Natural killer cell (primary cell): ENCODE measurements around the gene AGBL2. TPM values are rescaled to one million over a fixed set of nuclear protein-coding genes. Genes with fewer than 3 reads are reported as not detected.
"Not testable (repeated sequence)": the region's sequence is repeated elsewhere in the genome, so short reads cannot be mapped to it uniquely, and the experiment has no call there.

Experiments used
- ATAC-seq, 3 donors: fragments of 150-1000 bp in 2 of 3; fragments of 200-7000 bp in 1 of 3; cut with Tn5 transposase; 1 replicate in 1 of 3; 2 replicates in 2 of 3; pipeline ENCODE4 v1.10.0; 2021; ENCODE audit warnings: mild to moderate bottlenecking in 2 of 3, moderate library complexity in 2 of 3
- DNase-seq, 2 donors: peaks; one replicate each; pipeline versions ENCODE4 v3.0.0 to v3.0.0-alpha.2; 2013 to 2021; ENCODE audit warnings: mixed read lengths in 1 of 2
- H3K27ac ChIP-seq: one replicate; pipeline ENCODE4 v1.5.1; 2013; ENCODE audit warnings: mild to moderate bottlenecking, low read length
- H3K27me3 ChIP-seq: one replicate; pipeline ENCODE4 v1.6.1; 2013; ENCODE audit warnings: low read length; ENCODE audit not compliant: control insufficient read depth, insufficient read depth
- H3K36me3 ChIP-seq: one replicate; pipeline ENCODE4 v1.6.1; 2013; ENCODE audit warnings: low read length; ENCODE audit not compliant: control insufficient read depth, insufficient read depth
- H3K4me1 ChIP-seq: one replicate; pipeline ENCODE4 v1.6.1; 2013; ENCODE audit warnings: low read length; ENCODE audit not compliant: control insufficient read depth, insufficient read depth
- H3K4me3 ChIP-seq: one replicate; pipeline ENCODE4 v1.5.1; 2013; ENCODE audit warnings: low read length
- H3K9me3 ChIP-seq: one replicate; pipeline ENCODE4 v1.6.1; 2013; ENCODE audit warnings: low read length; ENCODE audit not compliant: control insufficient read depth, insufficient read depth
- H3K27ac Mint-ChIP-seq, 2 donors: one replicate each; pipeline ENCODE4 v1.8.0; 2022; ENCODE audit warnings: mild to moderate bottlenecking in 2 of 2, mixed read lengths in 2 of 2, moderate library complexity in 1 of 2
- H3K27me3 Mint-ChIP-seq, 2 donors: one replicate each; pipeline ENCODE4 v1.8.0; 2022; ENCODE audit warnings: low read depth in 2 of 2, mixed read lengths in 2 of 2
- H3K36me3 Mint-ChIP-seq: one replicate; pipeline ENCODE4 v1.8.0; 2022; ENCODE audit warnings: mixed read lengths
- H3K4me1 Mint-ChIP-seq, 2 donors: one replicate each; pipeline ENCODE4 v1.8.0; 2022; ENCODE audit warnings: mixed read lengths in 2 of 2
- H3K4me3 Mint-ChIP-seq: one replicate; pipeline ENCODE4 v1.8.0; 2022; ENCODE audit warnings: mild to moderate bottlenecking, moderate library complexity, mixed read lengths
- H3K9me3 Mint-ChIP-seq, 2 donors: one replicate each; pipeline ENCODE4 v1.8.0; 2022; ENCODE audit warnings: mixed read lengths in 2 of 2
- CTCF ChIP-seq: fragments of 200-600 bp; IDR thresholded peaks from one replicate; pipeline ENCODE4 v1.8.0; 2022; ENCODE audit warnings: antibody characterized with exemption
- WGBS: methylation state at CpG from one replicate; pipeline ENCODE4 v1.1.7; 2013; ENCODE audit warnings: missing lambda C conversion rate; ENCODE audit not compliant: insufficient coverage; 5-methylcytosine and 5-hydroxymethylcytosine counted together
- intact Hi-C: fragments of 100-400 bp; cut with micrococcal nuclease; formaldehyde crosslinking; loops from one replicate; pipeline ENCODE4 v1.14.2; 2022
- total RNA-seq, 4 donors: library from RNA; stranded (reverse); fragments of 120-200 nt in 1 of 4; gene quantifications; one replicate each; pipeline versions ENCODE4 v1.2.3 to v1.2.4, GENCODE V29; 2013 to 2022

AGBL2 gene
- total RNA-seq, 3 donors from 2014 or later (not counting 1 experiment from before 2014, with no cell fraction given), result 6.1 to 8.5 (median 8.2) TPM

GRCh38 chr11:47711225-47711624 lies 3.9 kb downstream of the AGBL2 start:
- H3K36me3 ChIP-seq, result no peaks in the 10 kb centered on the region
- no peak overlapping the region for H3K27ac ChIP-seq
- Mint-ChIP-seq H3K27me3 (no peaks in the 10 kb centered on the region), H3K27ac (no peak overlapping the region), H3K9me3 (no peaks in the 10 kb centered on the region), H3K4me1 (peaks cover 17 to 20% of the 10 kb centered on the region in 2 donors), H3K36me3 (no peaks in the 10 kb centered on the region), H3K4me3 (no peak overlapping the region)
- H3K4me1 ChIP-seq, result peaks cover 12% of the 10 kb centered on the region
- H3K4me3 ChIP-seq, result no peak overlapping the region
- no peak for TF ChIP-seq CTCF
- DNase-seq (no peak), ATAC-seq (no peak)
- H3K27me3 ChIP-seq, result no peaks in the 10 kb centered on the region
- no peaks in the 10 kb centered on the region for H3K9me3 ChIP-seq
- intact Hi-C loops, result no loop called here
- WGBS, result 92% methylated on average over 5 of the region's 5 CpGs

- H3K4me3 ChIP-seq, DNase-seq, H3K36me3 Mint-ChIP-seq, H3K27me3 Mint-ChIP-seq, H3K4me3 Mint-ChIP-seq, H3K9me3 Mint-ChIP-seq, H3K4me1 ChIP-seq, H3K36me3 ChIP-seq, intact Hi-C loops, H3K27me3 ChIP-seq, H3K27ac Mint-ChIP-seq, H3K4me1 Mint-ChIP-seq, H3K27ac ChIP-seq, ATAC-seq, H3K9me3 ChIP-seq: not testable (repeated sequence)
- WGBS, result 97% methylated on average over 3 of the region's 5 CpGs
These were observed 7.8 kb downstream of the AGBL2 start for GRCh38 chr11:47707275-47707786.

GRCh38 chr11:47705721-47706120 lies 9.4 kb downstream of the AGBL2 start:
- Histone ChIP-seq H3K27ac (no peak overlapping the region), H3K9me3 (no peaks in the 10 kb centered on the region), H3K27me3 (no peaks in the 10 kb centered on the region), H3K36me3 (no peaks in the 10 kb centered on the region), H3K4me1 (no peaks in the 10 kb centered on the region), H3K4me3 (no peak overlapping the region)
- Mint-ChIP-seq H3K9me3 (no peaks in the 10 kb centered on the region), H3K4me1 (no peaks in the 10 kb centered on the region), H3K36me3 (no peaks in the 10 kb centered on the region), H3K27me3 (no peaks in the 10 kb centered on the region), H3K27ac (no peak overlapping the region), H3K4me3 (no peak overlapping the region)
- no CpG with 5 or more reads among the region's 1 CpG for WGBS
- TF ChIP-seq CTCF, result no peak
- no peak for ATAC-seq
- intact Hi-C loops, result no loop called here
- no peak for DNase-seq

- Mint-ChIP-seq H3K4me3 (no peak overlapping the region), H3K36me3 (no peaks in the 10 kb centered on the region), H3K4me1 (no peaks in the 10 kb centered on the region), H3K9me3 (no peaks in the 10 kb centered on the region), H3K27me3 (no peaks in the 10 kb centered on the region), H3K27ac (no peak overlapping the region)
- Histone ChIP-seq H3K27me3 (no peaks in the 10 kb centered on the region), H3K9me3 (no peaks in the 10 kb centered on the region), H3K27ac (no peak overlapping the region), H3K4me3 (no peak overlapping the region), H3K4me1 (no peaks in the 10 kb centered on the region), H3K36me3 (no peaks in the 10 kb centered on the region)
- ATAC-seq (no peak), DNase-seq (no peak)
- WGBS, result 61% methylated on average over 2 of the region's 2 CpGs
- intact Hi-C loops, result no loop called here
- no peak for TF ChIP-seq CTCF
These were observed 23.2 kb downstream of the AGBL2 start for GRCh38 chr11:47691979-47692378.
